Stimulated activated CD4-positive, alpha-beta T cell treated with anti-CD3 and anti-CD28 coated beads, TNF-alpha, amount 100 ng/mL, for 24 hours (primary cell): ENCODE results near the gene BCKDHB.
"Not testable (repeated sequence)": the region's sequence is repeated elsewhere in the genome, so short reads cannot be mapped to it uniquely, and the experiment has no call there.

Source experiments
- DNase-seq, 3 experiments: peaks; one replicate each; pipeline ENCODE4 v3.0.0-alpha.2; 2020; ENCODE audit warnings: low read depth in 3 of 3

BCKDHB gene

GRCh38 chr6:80263585-80263984 is 157.1 kb downstream of the BCKDHB start:
- DNase-seq, result no peak

DNA sequence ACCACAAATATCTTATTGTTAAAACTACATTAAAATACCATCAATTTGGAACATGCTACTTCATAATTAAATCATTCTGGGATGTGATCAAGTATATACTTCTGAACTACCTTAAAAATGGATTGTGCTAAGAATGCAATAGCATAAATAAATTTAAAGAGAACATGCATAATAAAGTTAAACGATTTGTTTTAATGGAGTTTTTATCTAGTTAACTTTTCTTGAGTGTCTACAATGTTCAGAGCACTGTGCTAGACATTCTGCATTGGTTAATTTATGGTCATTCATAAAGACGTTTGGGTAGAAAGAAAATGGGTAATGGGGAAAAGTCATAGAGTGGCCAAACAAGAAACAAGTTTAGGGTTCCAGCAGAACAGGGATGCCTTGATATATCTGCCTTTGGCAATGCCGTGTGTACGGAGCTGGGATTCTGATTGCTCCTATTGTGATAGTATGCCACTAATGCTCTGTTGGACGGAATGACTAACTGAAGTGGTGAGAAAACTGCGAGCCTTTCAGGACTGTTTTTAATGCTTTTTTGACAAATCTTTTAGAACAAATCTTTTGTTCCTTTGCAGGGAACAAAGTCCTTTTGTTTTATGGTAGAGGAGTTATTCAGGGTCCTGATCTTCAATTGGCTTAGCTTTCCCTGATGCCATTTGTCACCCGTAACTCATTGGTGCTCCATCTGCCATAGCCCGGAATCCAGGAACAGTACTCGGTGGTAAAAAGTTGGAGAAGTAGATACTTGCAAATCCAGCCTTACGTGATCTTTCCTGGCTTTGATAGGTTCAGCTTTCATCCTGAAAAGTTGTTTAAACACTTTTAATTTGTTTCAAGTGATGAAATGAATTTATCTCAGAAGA is 162.6 kb downstream of the BCKDHB start:
- DNase-seq, result no peak

DNA sequence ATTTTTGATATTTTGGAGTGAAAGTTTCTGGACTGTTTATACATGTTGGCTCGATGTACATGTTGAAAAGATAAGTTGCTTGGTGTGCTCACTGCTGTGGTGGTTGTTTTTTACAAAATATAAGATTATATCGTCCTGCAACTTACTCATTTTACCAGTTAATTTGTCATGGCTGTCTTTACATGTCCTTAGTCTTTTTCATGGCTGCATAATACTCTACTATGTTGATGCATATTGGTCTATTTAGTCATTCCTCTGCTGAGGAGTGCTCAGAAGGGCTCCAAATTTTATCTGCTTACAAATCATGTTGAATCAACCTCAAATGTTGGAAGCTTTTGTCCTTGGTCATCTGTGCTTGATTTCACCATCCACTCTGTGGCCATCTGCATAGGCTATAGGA is 164.6 kb downstream of the BCKDHB start:
- DNase-seq, result no peak

GRCh38 chr6:80272988-80273387 is 166.5 kb downstream of the BCKDHB start:
- no peak for DNase-seq

DNA sequence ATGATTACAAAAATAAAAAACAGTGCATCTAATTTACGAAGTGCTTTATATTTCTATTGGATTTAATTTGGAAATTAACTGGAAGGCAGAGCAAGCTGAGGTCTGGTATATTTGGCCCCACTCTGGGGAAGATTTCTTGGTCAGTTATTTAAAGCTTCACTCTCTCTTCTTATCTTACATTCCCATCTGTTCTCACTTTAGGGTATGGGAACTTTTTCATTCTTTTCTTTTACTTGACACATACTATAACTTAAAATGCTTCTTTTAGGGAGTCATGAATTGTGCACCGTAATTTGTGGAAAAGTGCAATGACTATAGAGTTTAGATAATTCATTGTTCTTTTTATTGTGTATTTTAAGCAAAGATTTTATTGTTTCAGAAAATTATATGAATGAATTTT is 170.4 kb downstream of the BCKDHB start:
- no peak for DNase-seq

GRCh38 chr6:80277501-80277900 is 171.0 kb downstream of the BCKDHB start:
- DNase-seq, result no peak

GRCh38 chr6:80280262-80281010 is 174.0 kb downstream of the BCKDHB start:
- DNase-seq, result no peak

GRCh38 chr6:80282913-80283554 is 176.6 kb downstream of the BCKDHB start:
- DNase-seq, result no peak

DNA sequence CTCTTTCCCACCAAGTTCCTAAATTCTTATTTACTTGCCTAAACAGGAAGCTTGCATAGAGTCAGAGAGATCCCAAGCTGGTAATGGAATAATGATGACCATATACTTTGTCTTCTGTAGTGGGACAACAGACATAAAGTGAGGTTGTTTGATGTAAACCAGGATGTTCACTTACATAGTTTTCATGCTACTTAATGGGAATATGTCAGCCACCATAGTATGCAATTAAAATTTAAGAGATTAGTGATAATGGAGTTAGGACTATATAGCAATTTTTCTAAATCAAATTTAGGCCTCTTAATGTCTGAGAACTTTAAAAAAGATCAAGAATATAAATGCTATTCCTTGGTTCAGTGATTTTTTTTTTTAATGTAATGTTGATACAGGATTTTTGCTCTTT is 180.6 kb downstream of the BCKDHB start:
- DNase-seq, result no peak

DNA sequence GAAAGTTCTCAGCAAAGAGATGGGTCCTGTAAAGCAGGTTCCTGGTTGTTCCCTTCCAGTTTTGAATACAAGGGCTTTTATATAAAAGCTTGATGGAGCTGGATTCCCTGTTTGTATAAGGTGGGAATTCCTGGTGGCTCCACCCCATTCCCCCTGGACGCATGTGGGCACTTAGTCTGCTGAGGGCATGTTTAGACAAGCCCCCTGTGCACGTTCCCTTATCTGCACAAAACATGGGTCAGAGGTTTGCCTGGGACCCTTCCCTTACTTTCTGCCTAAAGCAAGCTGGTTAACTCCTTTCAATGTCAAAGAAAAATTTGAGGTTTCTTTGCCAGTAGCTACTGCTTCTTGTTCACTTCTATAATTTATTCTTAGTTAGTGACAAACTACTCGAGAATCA is 181.1 kb downstream of the BCKDHB start:
- no peak for DNase-seq

DNA sequence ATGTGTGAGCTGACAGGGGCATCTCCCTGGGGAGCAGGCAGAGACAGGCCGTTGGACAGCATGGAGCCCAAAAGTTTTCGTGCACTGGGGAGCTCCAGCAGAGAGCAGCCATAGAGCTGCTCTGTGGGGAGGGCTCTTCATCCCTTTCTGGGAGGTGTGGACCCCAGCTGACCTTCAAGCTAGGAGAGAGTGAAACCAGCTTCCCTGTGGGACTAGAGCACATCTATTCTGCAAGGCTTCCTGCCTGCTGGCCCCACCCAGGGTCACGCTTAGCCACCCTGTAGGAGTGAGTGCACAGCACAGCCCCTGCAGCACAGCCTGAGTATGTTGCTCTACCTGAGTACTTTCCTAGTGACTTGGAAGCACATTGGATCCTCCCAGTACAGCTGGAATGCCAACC is 183.3 kb downstream of the BCKDHB start:
- DNase-seq, result no peak

DNA sequence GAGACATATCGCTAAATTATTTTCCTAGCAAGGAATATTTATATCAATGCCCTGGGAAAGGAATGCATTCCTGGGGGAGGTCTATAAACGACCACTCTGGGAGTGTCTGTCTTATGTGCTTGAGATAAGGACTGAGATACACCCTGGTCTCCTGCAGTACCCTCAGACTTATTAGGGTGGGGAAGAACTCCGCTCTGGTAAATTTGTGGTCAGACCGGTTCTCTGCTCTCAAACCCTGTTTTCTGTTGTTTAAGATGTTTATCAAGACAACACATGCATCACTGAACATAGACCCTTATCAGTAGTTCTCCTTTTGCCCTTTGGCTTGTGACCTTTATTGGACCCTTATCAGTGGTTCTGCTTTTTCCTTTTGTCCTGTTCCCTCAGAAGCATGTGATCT is 188.1 kb downstream of the BCKDHB start:
- DNase-seq, result not testable (repeated sequence)

DNA sequence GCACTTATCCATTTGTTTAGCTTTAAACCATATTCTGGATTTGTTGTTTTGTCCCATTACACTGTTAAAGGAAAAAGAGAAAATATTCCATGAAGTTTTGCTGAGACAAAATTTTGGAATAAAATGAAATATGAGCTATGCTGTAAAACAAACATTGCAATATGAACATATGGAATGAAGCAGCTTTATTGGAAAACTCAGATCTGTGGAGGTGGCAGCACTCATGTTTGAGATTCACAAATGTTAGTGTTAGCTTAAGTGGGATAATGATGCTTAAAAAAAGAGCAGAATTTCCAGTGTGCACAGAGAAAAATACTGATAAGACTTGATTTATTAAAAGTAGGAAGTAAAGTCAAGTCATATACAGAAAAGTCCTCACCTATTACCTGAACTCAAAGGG is 196.2 kb downstream of the BCKDHB start:
- DNase-seq, result no peak

DNA sequence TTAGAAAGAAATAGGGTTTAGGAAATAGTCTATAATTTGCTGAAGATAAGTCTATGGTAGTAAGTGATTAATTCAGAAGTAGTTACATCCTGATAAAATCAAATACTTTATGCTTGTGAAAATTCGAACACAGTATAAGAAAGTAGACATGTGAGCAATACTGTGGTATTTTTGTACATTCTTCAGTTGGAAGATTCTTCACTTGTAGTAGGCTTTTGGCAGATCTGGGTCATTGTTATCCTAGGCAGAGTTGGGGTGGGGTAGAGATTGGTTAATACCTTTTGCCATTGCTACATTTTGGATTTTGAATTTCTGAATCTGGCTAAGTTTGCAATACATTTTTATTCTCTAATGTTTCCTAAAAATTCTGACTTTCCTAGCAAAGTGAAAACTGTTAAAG is 197.5 kb downstream of the BCKDHB start:
- no peak for DNase-seq

- DNase-seq, result no peak
These were observed 208.1 kb downstream of the BCKDHB start for GRCh38 chr6:80314531-80314930.

DNA sequence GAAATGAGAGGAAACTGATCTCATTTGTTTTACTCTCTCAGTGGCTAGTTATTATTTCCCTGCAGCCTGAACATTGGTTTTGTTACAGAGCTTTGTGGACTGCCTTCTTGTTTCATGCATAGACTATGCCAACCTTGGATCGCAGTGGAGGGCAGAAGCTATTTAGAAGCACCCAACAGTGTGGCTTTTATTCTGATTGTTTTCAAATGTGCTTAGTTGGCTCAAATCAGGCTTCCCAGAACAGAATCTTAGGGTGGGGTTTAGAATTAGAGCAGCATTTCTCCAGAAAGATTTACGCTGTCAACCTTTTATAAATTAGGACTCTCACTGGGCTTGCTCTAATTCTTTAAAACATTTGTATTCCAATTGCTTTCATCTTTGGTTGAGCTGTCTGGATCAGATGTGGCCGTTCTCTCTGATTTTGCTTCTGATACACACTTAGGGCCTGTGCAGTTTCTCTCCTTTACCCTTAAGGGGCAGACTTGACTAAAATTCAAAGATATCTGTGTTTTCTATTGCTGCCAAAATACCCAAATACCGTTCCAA is 210.3 kb downstream of the BCKDHB start:
- DNase-seq, result no peak

DNA sequence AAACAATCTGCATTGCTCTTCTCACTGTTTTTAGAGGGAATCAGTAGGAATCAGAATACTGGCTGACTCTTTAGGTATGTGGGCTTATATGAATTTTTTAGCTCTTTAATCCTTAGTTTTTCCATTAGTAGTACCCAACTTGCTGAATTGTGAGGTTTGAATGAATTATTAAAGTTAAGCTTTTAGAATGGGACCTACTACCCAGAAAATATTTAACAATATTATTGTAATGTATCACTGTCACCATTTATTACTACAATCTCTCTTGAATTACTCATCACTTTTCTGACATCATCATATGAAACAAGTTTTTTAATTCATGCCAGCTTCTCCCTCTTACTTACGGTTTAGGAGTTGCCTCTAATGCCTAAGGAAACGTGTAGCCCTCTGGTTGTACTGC is 212.7 kb downstream of the BCKDHB start:
- DNase-seq, result no peak

- no peak for DNase-seq
These were observed 214.5 kb downstream of the BCKDHB start for GRCh38 chr6:80321011-80321410.

GRCh38 chr6:80325742-80326141 is 219.3 kb downstream of the BCKDHB start:
- no peak for DNase-seq

GRCh38 chr6:80328652-80329051 is 222.2 kb downstream of the BCKDHB start:
- no peak for DNase-seq

DNA sequence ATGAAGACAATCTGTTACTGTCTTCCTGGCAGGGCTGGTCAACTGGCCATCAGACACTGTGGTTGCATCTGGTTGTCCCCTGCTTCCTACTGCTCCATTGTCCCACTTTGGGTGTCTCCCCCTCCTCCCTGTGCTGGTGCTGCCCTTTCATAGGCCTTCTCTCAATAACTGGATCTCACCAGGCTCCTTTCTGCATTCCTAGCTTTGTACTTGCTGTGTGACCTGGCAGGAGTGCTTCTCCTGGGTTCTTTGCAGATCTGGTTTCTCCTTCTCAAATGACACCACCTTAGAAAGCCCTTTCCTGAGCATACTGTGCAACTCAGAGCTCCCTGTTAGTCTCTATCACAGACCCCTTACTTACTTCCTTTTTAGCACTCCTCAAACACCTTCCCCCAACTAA is 223.0 kb downstream of the BCKDHB start:
- DNase-seq, result no peak

- DNase-seq, result no peak
These were observed 224.5 kb downstream of the BCKDHB start for GRCh38 chr6:80330961-80331360.
